RPMI8226 (cell line): Measurements from ENCODE around the gene OTOF.

Experiments
- DNase-seq: peaks from one replicate; pipeline ENCODE4 v3.0.0-alpha.2; 2015

The OTOF gene

DNA sequence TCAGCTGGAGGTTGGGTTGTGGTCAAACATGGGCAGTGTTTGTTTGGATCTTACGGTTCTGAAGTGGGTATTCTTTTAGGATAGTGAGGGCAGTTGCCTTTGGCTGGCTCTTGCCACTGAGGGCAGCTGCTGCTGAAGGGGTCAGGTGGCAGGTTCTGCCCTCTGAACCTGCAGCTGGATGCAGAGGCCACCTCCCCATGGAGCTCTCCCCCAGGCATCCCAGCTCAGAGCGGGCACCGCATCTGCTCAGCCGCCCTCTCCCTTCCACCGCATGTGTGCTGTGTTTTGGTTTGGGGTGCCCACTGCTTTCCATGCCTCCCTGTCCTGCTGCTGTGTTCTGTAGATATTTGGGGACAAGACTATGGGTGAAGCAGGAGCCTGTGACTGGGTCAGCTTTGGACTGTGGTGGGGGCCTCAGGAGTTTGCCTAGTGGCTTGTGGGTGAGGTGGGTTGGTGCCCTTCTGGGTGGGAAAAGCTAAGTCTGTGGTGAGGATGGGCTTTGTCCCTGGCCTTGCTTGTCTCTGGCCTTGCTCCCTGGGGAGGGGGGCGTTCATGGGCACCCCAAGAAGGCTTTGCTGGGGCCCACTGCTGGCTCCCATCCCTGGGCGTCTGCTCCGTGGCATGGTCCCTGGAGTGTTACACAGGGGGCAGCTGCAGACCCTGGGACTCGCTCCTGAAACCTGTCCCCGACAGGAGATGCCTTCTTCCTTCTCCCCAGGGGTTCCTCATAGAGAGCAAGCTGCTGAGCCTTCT lies 28.5 kb downstream of the OTOF start:
- DNase-seq: no peak

DNA sequence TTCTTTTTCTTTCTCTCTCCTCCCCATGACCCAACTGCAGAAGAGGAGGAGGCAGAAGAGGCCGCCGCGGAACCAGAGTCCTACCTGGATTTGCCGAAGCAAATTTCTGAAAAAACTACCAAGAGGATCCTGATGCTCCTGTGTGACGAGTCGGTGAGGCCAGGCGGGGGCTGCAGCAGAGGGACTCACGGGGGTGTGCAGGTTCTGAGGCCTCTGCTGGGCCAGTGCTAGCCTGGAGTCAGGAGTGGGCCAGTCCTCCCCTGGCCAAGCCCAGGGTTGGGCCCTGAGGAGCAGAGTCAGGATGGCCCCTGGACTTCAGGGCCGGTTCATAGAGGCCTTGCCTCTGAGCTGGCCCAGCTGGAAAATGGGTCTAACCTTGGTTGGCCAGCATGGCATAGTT lies 29.3 kb downstream of the OTOF start:
- no peak for DNase-seq

DNA sequence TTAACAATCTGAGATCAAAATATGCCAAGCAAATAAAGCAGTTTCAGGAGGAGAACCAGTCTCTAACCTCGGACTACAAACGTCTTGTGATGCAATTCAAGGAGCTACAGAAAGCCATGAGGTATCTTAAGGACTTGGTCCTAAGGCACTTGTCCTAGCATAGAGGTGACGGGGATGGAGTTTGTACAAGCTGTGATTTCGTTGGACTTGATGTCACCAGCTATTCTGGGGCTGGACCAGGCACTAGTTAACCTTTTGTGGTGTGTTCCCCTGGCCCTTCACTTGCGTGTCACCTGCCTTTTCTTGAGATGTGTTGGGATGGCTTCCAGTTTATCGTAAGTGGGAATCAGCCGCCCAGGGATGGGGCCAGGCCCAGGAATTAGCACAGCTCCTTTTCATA lies 33.7 kb downstream of the OTOF start:
- DNase-seq: no peak

DNA sequence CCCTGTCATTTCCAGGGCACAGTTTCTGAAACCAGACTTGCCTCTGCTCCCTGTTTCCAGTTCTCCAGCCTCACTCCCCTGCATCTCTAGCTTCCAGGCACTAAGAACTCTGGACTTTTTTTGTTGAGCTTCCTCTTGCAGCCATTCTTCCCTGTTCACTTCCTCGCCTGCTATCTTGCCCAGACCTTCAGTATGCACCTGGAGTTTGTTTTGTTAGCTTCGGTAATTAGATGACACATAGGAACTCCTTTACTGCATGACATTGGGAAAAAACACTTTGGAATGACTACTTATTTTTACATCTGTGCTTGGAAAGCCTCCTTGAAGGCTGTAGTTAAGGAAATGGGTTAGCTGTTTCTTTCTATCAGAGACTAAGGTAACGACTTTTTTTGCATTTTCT lies 35.2 kb downstream of the OTOF start:
- DNase-seq: no peak

DNA sequence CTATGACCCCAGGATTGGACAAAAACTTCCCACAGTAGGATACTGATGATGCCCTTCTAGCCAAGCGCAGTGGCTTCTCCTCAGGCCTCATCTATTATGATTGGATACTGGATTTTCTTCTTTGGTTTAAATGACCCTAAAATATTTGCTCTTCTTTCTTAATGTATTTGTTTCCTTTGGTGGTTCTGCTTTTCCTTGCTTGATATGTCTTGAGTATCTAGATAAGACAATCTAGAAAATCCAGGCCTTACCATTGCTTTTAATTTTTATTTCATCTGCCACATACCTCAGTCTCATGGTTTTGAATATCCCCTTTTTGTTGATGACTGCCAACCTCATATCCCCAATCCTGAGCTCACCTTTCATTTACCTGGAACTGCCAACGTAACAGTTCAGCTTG lies 35.6 kb downstream of the OTOF start:
- DNase-seq: no peak

- no peak for DNase-seq
Observed at GRCh38 chr2:26438926-26439325, 39.0 kb downstream of the OTOF start.

- no peak for DNase-seq
Observed at GRCh38 chr2:26438526-26438925, 39.4 kb downstream of the OTOF start.

DNA sequence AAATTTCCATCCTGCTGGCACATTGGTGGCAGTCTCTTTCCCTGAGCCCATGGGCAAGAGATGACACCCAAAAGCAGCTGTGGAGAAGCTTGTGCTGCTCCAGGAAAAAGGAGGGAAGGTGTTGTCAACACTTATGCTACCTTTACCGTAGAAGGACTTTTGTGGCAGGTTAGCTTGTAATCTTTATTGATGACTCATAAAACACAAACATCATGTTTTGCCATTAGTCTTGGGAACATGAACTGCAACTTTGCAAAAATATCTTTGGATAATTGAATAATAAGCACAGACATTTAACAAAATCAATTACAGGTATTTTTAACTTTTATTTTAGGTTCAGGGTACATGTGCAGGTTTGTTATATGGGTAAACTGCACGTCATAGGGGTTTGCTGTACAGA lies 42.8 kb downstream of the OTOF start:
- no peak for DNase-seq

DNA sequence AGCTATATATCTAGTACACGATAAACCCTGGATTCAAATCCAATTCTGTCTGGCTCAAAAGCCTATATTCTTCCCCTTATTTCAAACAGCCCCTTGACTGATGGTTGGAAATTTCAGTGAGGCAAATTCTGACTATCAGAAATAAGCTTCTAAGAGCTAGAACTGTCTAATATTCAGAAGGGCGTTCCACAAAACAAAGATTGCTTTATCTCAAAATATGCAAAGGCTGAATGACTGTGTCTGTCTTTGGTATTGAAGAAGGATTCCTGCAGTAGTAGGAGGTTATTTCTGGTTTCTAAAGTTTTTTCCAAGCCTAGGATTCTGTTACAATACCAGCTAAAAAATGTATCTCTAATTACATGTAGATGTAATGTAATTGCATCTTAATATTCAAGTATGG lies 45.1 kb downstream of the OTOF start:
- no peak for DNase-seq

DNA sequence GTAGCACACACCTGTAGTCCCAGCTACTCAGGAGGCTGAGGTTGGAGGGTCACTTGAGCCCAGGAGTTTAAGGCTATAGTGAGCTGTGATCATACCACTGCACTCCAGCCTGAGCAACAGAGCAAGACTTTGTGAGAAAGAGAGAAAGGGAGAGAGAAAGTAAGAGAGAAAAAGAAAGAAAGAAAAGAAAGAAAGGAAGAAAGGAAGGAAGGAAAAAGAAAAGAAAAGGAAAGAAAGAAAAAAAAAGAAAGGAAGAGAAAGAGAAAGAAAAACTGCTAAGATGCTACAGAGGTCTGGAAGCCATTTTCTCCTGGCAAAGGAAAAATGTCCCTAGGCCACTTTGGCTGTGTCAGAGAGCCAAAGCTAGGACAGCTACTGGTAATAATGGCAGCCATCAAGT lies 45.6 kb downstream of the OTOF start:
- no peak for DNase-seq

- no peak for DNase-seq
Observed at GRCh38 chr2:26430826-26431225, 47.1 kb downstream of the OTOF start.

GRCh38 chr2:26429779-26430578 lies 47.9 kb downstream of the OTOF start:
- DNase-seq: peak; percentile 24

DNA sequence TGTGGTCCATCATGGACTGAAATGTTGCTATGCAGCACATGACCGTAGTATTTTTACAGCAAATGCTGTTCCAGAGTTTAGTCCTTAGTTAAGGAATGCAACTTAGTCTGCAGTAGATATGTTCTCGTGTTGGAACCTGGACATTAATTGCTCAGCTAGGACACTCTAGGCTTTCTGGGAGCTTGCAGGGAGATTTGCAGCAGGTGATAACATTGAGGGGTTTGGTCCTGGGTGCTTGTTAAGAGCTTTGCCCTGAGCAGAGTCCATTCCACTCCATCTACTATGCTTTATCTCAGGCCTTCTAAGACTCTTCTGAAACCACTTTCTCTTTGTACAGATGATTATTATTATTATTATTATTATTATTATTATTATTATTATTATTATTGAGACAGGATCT lies 49.1 kb downstream of the OTOF start:
- DNase-seq: no peak

- no peak for DNase-seq
Observed at GRCh38 chr2:26424221-26424620, 53.7 kb downstream of the OTOF start.

DNA sequence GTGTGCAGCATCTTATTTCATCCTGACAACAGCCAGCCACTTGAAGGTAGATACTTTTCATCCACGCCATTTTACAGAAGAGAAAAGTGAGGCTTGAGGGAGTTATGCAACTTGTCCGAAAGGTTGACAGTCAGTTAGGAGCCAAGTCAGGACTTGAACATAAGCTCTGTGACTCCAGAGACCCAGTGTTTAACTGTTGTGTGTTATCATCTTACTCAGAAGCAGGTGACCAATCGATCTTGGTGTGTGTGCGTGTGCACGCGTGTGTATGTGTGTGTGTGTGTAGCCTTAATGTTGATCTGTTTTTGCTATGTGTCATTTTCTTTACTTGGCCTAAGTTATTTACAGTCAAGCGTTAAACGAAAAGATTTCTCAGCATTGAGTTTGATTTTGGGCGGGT lies 54.2 kb downstream of the OTOF start:
- DNase-seq: no peak

DNA sequence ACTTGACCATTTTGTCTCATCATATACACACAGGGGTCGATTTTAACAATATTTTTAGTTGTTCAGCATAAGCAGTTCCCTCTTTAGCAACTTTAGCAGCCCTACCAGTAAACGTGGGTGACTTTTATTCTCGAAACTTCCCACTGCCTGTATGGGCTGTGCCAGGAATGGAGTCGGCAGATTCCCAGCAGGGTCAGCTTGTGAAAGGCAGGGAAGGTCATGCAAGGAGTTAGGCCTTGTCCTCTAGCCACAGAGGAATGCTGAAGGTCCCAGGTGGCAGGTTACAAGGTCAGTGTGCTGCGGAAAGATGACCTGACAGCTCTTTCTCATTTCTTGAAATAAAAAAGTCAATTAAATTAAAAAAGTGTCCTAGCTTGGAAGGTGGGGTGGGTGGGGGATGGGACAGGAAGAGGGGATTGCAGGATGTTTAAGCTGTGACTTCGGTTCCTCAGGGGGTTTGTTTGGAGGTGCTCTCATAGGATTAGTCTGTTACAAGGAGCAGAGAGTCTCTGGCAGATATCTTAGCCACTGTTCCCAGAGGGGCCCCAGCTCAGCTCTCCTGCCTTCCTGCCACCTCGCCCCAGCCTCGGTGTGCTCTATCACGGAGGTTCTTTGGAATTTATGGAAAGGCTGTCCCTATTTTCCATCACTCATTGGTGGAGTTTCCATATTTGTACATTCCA lies 54.8 kb downstream of the OTOF start:
- no peak for DNase-seq

- DNase-seq: no peak
Observed at GRCh38 chr2:26421961-26422360, 56.0 kb downstream of the OTOF start.

- no peak for DNase-seq
Observed at GRCh38 chr2:26414311-26414710, 63.6 kb downstream of the OTOF start.

GRCh38 chr2:26412091-26412673 lies 65.7 kb downstream of the OTOF start:
- peak; percentile 77 for DNase-seq

GRCh38 chr2:26411419-26411818 lies 66.5 kb downstream of the OTOF start:
- DNase-seq: no peak

- no peak for DNase-seq
Observed at GRCh38 chr2:26410764-26411243, 67.1 kb downstream of the OTOF start.

- no peak for DNase-seq
Observed at GRCh38 chr2:26409785-26410184, 68.1 kb downstream of the OTOF start.

DNA sequence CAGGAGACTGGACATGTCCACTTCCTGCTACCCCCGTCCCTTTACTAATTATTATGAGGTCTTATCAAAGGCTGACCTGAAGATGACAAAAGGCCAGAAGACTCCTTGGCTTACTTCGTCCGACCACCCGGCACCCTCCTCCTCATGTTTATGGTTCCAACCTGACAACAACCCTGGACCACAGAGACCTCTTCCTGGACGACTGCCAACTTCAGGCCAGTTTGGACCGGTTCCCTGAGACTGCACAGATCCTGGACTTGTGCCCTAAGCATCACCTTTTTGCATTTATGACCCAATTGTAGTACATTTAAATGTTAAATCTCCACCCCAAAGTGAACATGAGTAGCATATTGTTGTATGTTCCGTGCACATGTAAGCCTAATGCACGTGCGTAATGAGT lies 70.4 kb downstream of the OTOF start:
- DNase-seq: no peak
